RWPE2 (cell line): ENCODE data around the gene MRPL52.
"Not testable (repeated sequence)": the region's sequence is repeated elsewhere in the genome, so short reads cannot be mapped to it uniquely, and the experiment has no call there.

Experiments used
- ATAC-seq: fragments of 200-7000 bp; cut with Tn5 transposase; 3 replicates; pipeline ENCODE4 v1.9.1; 2021; ENCODE audit warnings: low read depth
- DNase-seq: peaks from one replicate; pipeline ENCODE4 v3.0.0-alpha.2; 2020; ENCODE audit warnings: low spot score
- H3K27ac ChIP-seq: fragments of 450-650 bp; 2 replicates; pipeline ENCODE4 v1.5.1; 2017; ENCODE audit warnings: mild to moderate bottlenecking; ENCODE audit not compliant: poor library complexity, severe bottlenecking
- H3K27me3 ChIP-seq: fragments of 250-450 bp; sonication (Bioruptor Pico); 2 replicates; pipeline ENCODE4 v1.5.1; 2021; ENCODE audit warnings: mild to moderate bottlenecking, moderate library complexity; ENCODE audit not compliant: insufficient read depth, poor library complexity, severe bottlenecking
- H3K36me3 ChIP-seq: fragments of 250-450 bp; sonication (Bioruptor Pico); 2 replicates; pipeline ENCODE4 v1.5.1; 2020; ENCODE audit warnings: low read depth, mild to moderate bottlenecking, moderate library complexity
- H3K4me1 ChIP-seq: fragments of 250-450 bp; sonication (Bioruptor Pico); 2 replicates; pipeline ENCODE4 v1.5.1; 2021; ENCODE audit warnings: mild to moderate bottlenecking, moderate library complexity; ENCODE audit not compliant: insufficient read depth, poor library complexity, severe bottlenecking
- H3K4me3 ChIP-seq: fragments of 250-450 bp; sonication (Bioruptor Pico); 2 replicates; pipeline ENCODE4 v1.5.1; 2021; ENCODE audit warnings: mild to moderate bottlenecking, moderate library complexity; ENCODE audit not compliant: severe bottlenecking
- H3K9me3 ChIP-seq: fragments of 250-450 bp; sonication (Bioruptor Pico); 2 replicates; pipeline ENCODE4 v1.5.1; 2021; ENCODE audit warnings: mild to moderate bottlenecking, moderate library complexity; ENCODE audit not compliant: severe bottlenecking
- TF ChIP-seq, protein P1 (sequence below): fragments of 450-650 bp; IDR thresholded peaks from one replicate; pipeline ENCODE4 v1.5.1; 2017; ENCODE audit warnings: mild to moderate bottlenecking, moderate library complexity; ENCODE audit not compliant: poor library complexity, severe bottlenecking

The MRPL52 gene

DNA sequence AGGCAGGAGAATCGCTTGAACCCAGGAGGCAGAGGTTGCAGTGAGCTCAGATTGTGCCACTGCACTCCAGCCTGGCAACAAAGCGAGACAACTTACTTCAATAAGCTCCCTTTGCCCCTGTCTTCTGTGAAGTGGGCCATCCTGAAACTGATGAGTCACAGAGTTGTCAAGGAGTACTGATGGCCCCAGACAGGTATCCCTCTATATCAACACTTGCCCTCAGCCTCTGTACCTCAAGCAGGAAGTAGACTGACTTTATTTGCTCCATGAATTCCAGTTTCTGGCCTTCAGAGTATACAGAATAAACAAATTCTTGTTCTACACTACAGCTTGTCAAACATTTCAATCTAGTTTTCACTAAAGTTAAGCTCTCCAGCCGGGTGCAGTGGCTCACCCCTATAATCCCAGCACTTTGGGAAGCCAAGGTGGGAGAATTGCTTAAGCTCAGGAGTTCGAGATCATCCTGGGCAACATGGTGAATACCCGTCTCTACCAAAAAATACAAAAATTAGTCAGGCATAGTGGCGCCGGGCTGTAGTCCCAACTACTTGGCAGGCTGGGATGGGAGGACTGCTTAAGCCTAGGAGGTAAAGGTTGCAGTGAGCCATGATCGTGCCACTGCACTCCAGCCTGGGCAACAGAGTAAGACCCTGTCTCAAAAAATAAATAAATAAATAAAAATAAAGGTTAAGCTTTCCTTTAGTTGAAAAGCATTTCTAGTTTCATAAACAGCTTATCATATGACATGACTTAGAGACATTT lies 25.5 kb downstream of the MRPL52 start:
- no peaks in the 10 kb centered on the region for H3K27me3 ChIP-seq

DNA sequence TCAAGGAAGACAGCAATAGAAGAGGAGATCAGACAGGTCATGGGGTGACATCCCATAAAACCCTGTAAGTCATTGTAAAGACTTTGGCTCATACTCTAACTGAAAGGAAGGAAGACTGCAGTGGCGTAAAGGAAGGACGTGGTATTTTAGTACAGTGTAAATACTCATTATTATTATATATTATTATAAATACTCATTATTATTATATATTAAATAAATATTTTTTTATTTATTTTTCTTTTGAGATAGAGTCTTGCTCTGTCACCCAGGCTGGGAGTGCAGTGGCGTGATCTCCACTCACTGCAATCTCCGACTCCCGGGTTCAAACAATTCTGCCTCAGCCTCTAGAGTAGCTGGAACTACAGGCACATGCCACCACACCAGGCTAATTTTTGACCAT lies 26.7 kb downstream of the MRPL52 start:
- H3K36me3 ChIP-seq = no peaks in the 10 kb centered on the region
- TF ChIP-seq, protein P1, sequence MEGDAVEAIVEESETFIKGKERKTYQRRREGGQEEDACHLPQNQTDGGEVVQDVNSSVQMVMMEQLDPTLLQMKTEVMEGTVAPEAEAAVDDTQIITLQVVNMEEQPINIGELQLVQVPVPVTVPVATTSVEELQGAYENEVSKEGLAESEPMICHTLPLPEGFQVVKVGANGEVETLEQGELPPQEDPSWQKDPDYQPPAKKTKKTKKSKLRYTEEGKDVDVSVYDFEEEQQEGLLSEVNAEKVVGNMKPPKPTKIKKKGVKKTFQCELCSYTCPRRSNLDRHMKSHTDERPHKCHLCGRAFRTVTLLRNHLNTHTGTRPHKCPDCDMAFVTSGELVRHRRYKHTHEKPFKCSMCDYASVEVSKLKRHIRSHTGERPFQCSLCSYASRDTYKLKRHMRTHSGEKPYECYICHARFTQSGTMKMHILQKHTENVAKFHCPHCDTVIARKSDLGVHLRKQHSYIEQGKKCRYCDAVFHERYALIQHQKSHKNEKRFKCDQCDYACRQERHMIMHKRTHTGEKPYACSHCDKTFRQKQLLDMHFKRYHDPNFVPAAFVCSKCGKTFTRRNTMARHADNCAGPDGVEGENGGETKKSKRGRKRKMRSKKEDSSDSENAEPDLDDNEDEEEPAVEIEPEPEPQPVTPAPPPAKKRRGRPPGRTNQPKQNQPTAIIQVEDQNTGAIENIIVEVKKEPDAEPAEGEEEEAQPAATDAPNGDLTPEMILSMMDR = no peak
- H3K27me3 ChIP-seq = no peaks in the 10 kb centered on the region
- ATAC-seq (no peak), DNase-seq (no peak)
- no peaks in the 10 kb centered on the region for H3K9me3 ChIP-seq
- no peak overlapping the region for H3K27ac ChIP-seq
- H3K4me3 ChIP-seq = no peak overlapping the region
- H3K4me1 ChIP-seq = peaks cover 15% of the 10 kb centered on the region

More for the DNA sequence above, 25.5 kb downstream of the MRPL52 start:
- TF ChIP-seq, protein P1 = no peak
- DNase-seq = peak; percentile 19
- Histone ChIP-seq H3K4me1 (peaks cover 28% of the 10 kb centered on the region), H3K27ac (no peak overlapping the region), H3K36me3 (no peaks in the 10 kb centered on the region), H3K9me3 (no peaks in the 10 kb centered on the region), H3K4me3 (no peak overlapping the region)
- no peak for ATAC-seq

DNA sequence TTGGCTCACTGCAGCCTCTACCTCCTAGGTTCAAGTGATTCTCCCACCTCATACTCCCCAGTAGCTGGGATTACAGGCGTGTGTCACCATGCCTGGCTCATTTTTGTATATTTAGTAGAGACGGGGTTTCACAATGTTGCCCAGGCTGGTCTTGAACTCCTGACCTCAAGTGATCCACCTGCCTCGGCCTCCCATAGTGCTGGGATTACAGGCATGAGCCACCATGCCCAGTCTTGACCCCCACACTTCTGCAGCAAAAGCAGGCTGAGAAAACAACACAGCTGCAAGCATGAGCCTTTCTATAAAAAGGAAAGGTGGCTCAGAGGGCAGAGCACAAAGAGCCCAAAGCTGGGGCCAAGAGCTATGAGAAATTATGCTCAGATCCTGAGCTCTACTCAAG lies 30.7 kb downstream of the MRPL52 start:
- not testable (repeated sequence) for H3K4me3 ChIP-seq, H3K4me1 ChIP-seq, H3K9me3 ChIP-seq, H3K36me3 ChIP-seq, ATAC-seq, H3K27ac ChIP-seq, H3K27me3 ChIP-seq
- peak; percentile 9 for DNase-seq

DNA sequence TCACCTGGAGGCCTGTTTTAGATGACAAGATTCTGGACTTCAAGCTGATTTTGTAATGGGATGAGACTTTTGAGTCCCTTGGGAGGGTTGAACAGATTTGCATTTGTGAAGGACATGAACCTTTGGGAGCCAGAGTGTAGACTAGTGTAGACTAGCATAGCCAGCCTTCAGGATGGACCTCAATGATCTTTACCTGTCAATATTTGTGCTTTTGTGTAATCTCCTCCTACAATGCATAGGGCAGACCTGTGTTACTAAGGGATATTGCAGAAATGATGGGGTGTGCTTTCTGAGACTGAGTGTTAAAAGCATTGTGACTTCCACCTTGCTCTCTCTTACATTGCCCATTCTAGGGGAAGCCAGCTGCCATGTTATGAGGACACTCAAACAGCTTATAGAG lies 32.0 kb downstream of the MRPL52 start:
- Histone ChIP-seq H3K4me3 (no peak overlapping the region), H3K27ac (no peak overlapping the region), H3K4me1 (no peaks in the 10 kb centered on the region), H3K36me3 (no peaks in the 10 kb centered on the region), H3K9me3 (no peaks in the 10 kb centered on the region), H3K27me3 (no peaks in the 10 kb centered on the region)
- TF ChIP-seq, protein P1 = no peak
- no peak for ATAC-seq
- peak; percentile 38 for DNase-seq

DNA sequence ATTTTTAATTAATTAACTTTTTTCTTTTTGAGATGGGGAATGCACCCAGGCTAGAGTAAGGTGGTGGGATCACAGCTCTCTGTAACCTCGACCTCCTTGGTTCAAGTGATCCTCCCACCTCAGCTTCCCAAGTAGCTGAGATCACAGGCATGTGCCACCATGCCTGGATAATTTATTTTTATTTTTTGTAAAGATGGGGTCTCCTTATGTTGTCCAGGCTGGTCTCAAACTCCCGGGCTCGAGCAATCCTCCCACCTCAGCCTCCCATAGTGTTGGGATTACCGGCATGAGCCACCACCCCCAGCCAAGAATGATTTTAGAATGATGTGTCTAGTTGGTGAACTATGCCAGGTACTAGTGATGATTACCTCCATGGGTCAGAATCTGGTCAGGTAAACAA lies 35.3 kb downstream of the MRPL52 start:
- Histone ChIP-seq H3K9me3 (no peaks in the 10 kb centered on the region), H3K36me3 (no peaks in the 10 kb centered on the region)
- peak; percentile 19 for DNase-seq

More for the DNA sequence above, 35.3 kb downstream of the MRPL52 start:
- Histone ChIP-seq H3K4me3 (no peak overlapping the region), H3K27me3 (no peaks in the 10 kb centered on the region), H3K27ac (no peak overlapping the region), H3K4me1 (no peaks in the 10 kb centered on the region)
- ATAC-seq = no peak
- TF ChIP-seq, protein P1 = no peak
